ENCODE data around the gene PLA2G1B.

DNA sequence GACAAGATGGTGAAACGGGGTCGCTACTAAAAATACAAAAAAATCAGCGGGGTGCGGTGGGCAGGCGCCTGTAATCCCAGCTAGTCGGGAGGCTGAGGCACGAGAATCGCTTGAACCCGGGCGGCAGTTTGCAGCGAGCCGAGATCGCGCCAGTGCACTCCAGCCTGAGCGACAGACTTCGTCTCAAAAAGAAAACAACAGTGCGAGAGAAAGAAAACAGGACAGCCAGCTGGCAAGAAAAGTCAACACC is 35.2 kb downstream of the PLA2G1B start:
- TF ChIP-seq, protein P1, sequence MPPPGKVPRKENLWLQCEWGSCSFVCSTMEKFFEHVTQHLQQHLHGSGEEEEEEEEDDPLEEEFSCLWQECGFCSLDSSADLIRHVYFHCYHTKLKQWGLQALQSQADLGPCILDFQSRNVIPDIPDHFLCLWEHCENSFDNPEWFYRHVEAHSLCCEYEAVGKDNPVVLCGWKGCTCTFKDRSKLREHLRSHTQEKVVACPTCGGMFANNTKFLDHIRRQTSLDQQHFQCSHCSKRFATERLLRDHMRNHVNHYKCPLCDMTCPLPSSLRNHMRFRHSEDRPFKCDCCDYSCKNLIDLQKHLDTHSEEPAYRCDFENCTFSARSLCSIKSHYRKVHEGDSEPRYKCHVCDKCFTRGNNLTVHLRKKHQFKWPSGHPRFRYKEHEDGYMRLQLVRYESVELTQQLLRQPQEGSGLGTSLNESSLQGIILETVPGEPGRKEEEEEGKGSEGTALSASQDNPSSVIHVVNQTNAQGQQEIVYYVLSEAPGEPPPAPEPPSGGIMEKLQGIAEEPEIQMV (tag; conservative IDR thresholded peaks at IDR 0.05; ENCODE audit: low read depth), result no peak
- TF ChIP-seq CBX5 (IDR thresholded peaks at IDR 0.05; ENCODE audit: borderline replicate concordance, low read depth) (no peak), ZNF212 (CRISPR knock-in tag; IDR thresholded peaks at IDR 0.05) (no peak), EZH2 (IDR thresholded peaks at IDR 0.05; ENCODE audit: borderline replicate concordance, low read depth, low read length) (no peak), CTCF (IDR thresholded peaks at IDR 0.05 in 2 of 3, conservative IDR thresholded peaks at IDR 0.05 in 1 of 3; ENCODE audit: insufficient read depth in 2 of 3, low read depth in 1 of 3, low read length in 3 of 3) (no peak), CHD2 (IDR thresholded peaks at IDR 0.05; ENCODE audit: low read depth, low read length) (no peak), ZNF24 (IDR thresholded peaks at IDR 0.05) (no peak), ZNF76 (CRISPR knock-in tag; IDR thresholded peaks at IDR 0.05; ENCODE audit: borderline replicate concordance) (no peak), KAT2B (IDR thresholded peaks at IDR 0.05; ENCODE audit: low read depth, low read length) (no peak)

All from K562 (cell line).